GM12878 (cell line): ENCODE data around the gene POMT2. TPM values are rescaled to one million over a fixed set of nuclear protein-coding genes. Genes with fewer than 3 reads are reported as not detected.

Source experiments
- CHD1 ChIP-seq: IDR thresholded peaks from 2 replicates; pipeline ENCODE4 v1.6.1; 2012; ENCODE audit warnings: low read depth, low read length, improper control_type of control experiment
- CHD4 ChIP-seq: fragments of 200-600 bp; sonication (generic); IDR thresholded peaks from 2 replicates; pipeline ENCODE4 v1.6.1; 2016; ENCODE audit warnings: mild to moderate bottlenecking
- DPF2 ChIP-seq: fragments of 450-650 bp; IDR thresholded peaks from 2 replicates; pipeline ENCODE4 v1.6.1; 2017; ENCODE audit warnings: mild to moderate bottlenecking
- EED ChIP-seq: sonication (generic); IDR thresholded peaks from 2 replicates; pipeline ENCODE4 v1.6.1; 2016; ENCODE audit warnings: antibody characterized with exemption, low read depth
- KAT2A ChIP-seq: conservative IDR thresholded peaks from 2 replicates; pipeline ENCODE4 v1.6.1; 2011; ENCODE audit warnings: low read depth, low read length; ENCODE audit not compliant: control insufficient read depth
- MTA3 ChIP-seq: IDR thresholded peaks from 2 replicates; pipeline ENCODE4 v1.6.1; 2012; ENCODE audit warnings: low read length, inconsistent platforms, borderline replicate concordance
- MYB ChIP-seq: fragments of 150-350 bp; IDR thresholded peaks from 2 replicates; pipeline ENCODE4 v1.6.1; 2014; ENCODE audit warnings: mild to moderate bottlenecking, low read depth, low read length, borderline replicate concordance
- NBN ChIP-seq: fragments of 450-650 bp; IDR thresholded peaks from 2 replicates; pipeline ENCODE4 v1.6.1; 2016
- POLR2AphosphoS2 ChIP-seq: IDR thresholded peaks from 2 replicates; pipeline ENCODE4 v1.6.1; 2011; ENCODE audit warnings: low read depth, mild to moderate bottlenecking, low read length, improper control_type of control experiment, moderate library complexity
- RELA ChIP-seq: fragments of 450-650 bp; IDR thresholded peaks from 2 replicates; pipeline ENCODE4 v1.8.0; 2014; ENCODE audit warnings: borderline replicate concordance; ENCODE audit not compliant: partially characterized antibody
- SMARCA5 ChIP-seq: fragments of 450-650 bp; IDR thresholded peaks from 2 replicates; pipeline ENCODE4 v1.6.1; 2017; ENCODE audit warnings: mild to moderate bottlenecking
- SP1 ChIP-seq: IDR thresholded peaks from one replicate; pipeline ENCODE4 v1.6.1; 2011; ENCODE audit warnings: low read depth, low read length
- SREBF1 ChIP-seq: IDR thresholded peaks from 2 replicates; pipeline ENCODE4 v1.6.1; 2012; ENCODE audit warnings: mild to moderate bottlenecking, low read length
- SRF ChIP-seq, 2 experiments: IDR thresholded peaks; 2 replicates each; pipeline ENCODE4 v1.6.1; 2011; ENCODE audit warnings: low read depth in 2 of 2, low read length in 2 of 2, mild to moderate bottlenecking in 1 of 2, moderate library complexity in 1 of 2
- STAT1 ChIP-seq: fragments of 450-650 bp; conservative IDR thresholded peaks from 2 replicates; pipeline ENCODE4 v1.6.1; 2014; ENCODE audit warnings: antibody characterized with exemption, mild to moderate bottlenecking
- STAT3 ChIP-seq: IDR thresholded peaks from 2 replicates; pipeline ENCODE4 v1.6.1; 2011; ENCODE audit warnings: low read depth, low read length, improper control_type of control experiment
- polyA plus RNA-seq, 11 experiments: library from polyadenylated mRNA; depleted of rRNA in 4 of 11; unstranded in 6 of 11; stranded (reverse) in 5 of 11; fragments of >200 nt; fragmentation: Nextera tagmentation in 4 of 11; fragmentation: Illumina TruSeq in 1 of 11; extraction: Ambion mirVana in 4 of 11; extraction: Trizol in 1 of 11; gene quantifications; 1 replicate in 1 of 11; 2 replicates in 10 of 11; pipeline versions ENCODE4 v1.2.1 to v1.2.3, GENCODE V29; 2011 to 2016; ENCODE audit warnings: inconsistent platforms in 2 of 11, missing spikeins in 2 of 11, low read depth in 1 of 11
- total RNA-seq, 4 experiments: library from RNA; depleted of rRNA in 3 of 4; stranded (reverse); fragments of >200 nt in 3 of 4; fragmentation: Illumina TruSeq in 1 of 4; extraction: Trizol in 1 of 4; gene quantifications; 2 replicates each; pipeline versions ENCODE4 v1.2.1 to v1.2.3, GENCODE V29; 2013 to 2021
- TF ChIP-seq, protein P1 (sequence below): IDR thresholded peaks from 2 replicates; pipeline ENCODE4 v1.6.1; 2011; ENCODE audit warnings: low read depth, mild to moderate bottlenecking, low read length, moderate library complexity, borderline replicate concordance; ENCODE audit errors: extremely low read depth
- TF ChIP-seq, protein P2 (sequence below): fragments of 450-650 bp; IDR thresholded peaks from 2 replicates; pipeline ENCODE4 v1.6.1; 2017; ENCODE audit warnings: low read depth, mild to moderate bottlenecking, moderate library complexity
- TF ChIP-seq, protein P3 (sequence below): IDR thresholded peaks from 2 replicates; pipeline ENCODE4 v1.6.1; 2012; ENCODE audit warnings: low read depth, low read length, improper control_type of control experiment
- TF ChIP-seq, protein P4 (sequence below): fragments of 450-650 bp; formaldehyde crosslinking; IDR thresholded peaks from 2 replicates; pipeline ENCODE4 v1.4.0; 2022; ENCODE audit warnings: mild to moderate bottlenecking, moderate library complexity
- TF ChIP-seq, protein P5 (sequence below): IDR thresholded peaks from 2 replicates; pipeline ENCODE4 v1.6.1; 2012; ENCODE audit warnings: low read depth, low read length, improper control_type of control experiment
- TF ChIP-seq, protein P6 (sequence below): fragments of 450-650 bp; IDR thresholded peaks from 2 replicates; pipeline ENCODE4 v1.6.1; 2018; ENCODE audit warnings: mild to moderate bottlenecking, low read depth, moderate library complexity; ENCODE audit not compliant: partially characterized antibody

POMT2 gene
- total and polyA plus RNA-seq, 10 of the 15 experiments (the other 5 are each of a cell fraction or from before 2014, with no cell fraction given) = 0.23 to 13.9 (median 6.5) TPM

DNA sequence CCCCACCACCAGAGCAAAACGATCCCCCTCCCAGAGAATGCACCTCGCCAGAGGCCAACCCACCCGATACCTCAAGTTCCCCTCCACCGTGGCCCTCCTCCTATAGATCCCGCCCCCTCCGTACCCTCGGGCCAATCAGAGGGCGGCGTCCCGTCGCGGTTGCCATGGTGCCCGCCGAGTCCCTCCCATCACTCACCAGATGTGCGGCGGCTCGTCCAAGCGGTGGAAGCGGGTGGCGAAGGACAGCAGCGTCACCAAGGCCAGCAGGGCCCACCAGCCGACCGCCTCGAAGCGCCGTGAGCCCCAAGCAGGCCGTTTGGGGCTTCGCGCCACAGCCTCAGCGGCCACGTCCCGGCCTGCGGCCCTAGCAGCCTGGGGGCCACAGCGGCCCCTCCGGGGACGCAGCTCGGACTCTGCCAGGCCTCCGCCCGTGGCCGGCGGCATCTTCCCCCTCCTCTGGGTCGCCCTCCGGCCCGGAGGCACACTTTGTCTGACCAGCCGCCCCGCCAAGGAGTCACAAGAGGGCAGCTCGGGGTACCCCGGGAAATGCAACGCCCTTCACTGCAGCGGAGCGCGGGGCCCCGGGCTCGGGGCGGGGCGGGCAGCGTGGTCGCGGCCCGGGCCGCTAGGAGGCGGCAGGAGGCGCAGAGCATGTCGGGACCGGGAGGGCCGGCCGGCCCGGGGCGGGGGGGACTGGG lies at the start of gene POMT2 (continued):
- TF ChIP-seq, protein P1, sequence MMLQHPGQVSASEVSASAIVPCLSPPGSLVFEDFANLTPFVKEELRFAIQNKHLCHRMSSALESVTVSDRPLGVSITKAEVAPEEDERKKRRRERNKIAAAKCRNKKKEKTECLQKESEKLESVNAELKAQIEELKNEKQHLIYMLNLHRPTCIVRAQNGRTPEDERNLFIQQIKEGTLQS = no peak
- TF ChIP-seq DPF2 (peak; percentile 71), SRF (IDR thresholded peaks at IDR 0.05; ENCODE audit: low read depth in 2 of 2, low read length in 2 of 2) (0 out of 4 replicates have a peak, but pooled peaks of 1 of the 2 experiments have one; percentile 11), RELA (no peak), STAT1 (no peak; the same call in 1 of the 2 replicates), STAT3 (no peak), MYB (no peak), SMARCA5 (no peak; the same call in none of the 2 replicates), CHD4 (no peak), EED (no peak), KAT2A (no peak), MTA3 (no peak), SP1 (peak; percentile 67), POLR2AphosphoS2 (no peak), SREBF1 (0 out of 2 replicates have a peak, but pooled peaks have one; percentile 16), CHD1 (no peak), NBN (no peak)
- TF ChIP-seq, protein P2, sequence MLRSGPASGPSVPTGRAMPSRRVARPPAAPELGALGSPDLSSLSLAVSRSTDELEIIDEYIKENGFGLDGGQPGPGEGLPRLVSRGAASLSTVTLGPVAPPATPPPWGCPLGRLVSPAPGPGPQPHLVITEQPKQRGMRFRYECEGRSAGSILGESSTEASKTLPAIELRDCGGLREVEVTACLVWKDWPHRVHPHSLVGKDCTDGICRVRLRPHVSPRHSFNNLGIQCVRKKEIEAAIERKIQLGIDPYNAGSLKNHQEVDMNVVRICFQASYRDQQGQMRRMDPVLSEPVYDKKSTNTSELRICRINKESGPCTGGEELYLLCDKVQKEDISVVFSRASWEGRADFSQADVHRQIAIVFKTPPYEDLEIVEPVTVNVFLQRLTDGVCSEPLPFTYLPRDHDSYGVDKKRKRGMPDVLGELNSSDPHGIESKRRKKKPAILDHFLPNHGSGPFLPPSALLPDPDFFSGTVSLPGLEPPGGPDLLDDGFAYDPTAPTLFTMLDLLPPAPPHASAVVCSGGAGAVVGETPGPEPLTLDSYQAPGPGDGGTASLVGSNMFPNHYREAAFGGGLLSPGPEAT = no peak
- TF ChIP-seq, protein P3, sequence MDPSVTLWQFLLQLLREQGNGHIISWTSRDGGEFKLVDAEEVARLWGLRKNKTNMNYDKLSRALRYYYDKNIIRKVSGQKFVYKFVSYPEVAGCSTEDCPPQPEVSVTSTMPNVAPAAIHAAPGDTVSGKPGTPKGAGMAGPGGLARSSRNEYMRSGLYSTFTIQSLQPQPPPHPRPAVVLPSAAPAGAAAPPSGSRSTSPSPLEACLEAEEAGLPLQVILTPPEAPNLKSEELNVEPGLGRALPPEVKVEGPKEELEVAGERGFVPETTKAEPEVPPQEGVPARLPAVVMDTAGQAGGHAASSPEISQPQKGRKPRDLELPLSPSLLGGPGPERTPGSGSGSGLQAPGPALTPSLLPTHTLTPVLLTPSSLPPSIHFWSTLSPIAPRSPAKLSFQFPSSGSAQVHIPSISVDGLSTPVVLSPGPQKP = no peak
- TF ChIP-seq, protein P4, sequence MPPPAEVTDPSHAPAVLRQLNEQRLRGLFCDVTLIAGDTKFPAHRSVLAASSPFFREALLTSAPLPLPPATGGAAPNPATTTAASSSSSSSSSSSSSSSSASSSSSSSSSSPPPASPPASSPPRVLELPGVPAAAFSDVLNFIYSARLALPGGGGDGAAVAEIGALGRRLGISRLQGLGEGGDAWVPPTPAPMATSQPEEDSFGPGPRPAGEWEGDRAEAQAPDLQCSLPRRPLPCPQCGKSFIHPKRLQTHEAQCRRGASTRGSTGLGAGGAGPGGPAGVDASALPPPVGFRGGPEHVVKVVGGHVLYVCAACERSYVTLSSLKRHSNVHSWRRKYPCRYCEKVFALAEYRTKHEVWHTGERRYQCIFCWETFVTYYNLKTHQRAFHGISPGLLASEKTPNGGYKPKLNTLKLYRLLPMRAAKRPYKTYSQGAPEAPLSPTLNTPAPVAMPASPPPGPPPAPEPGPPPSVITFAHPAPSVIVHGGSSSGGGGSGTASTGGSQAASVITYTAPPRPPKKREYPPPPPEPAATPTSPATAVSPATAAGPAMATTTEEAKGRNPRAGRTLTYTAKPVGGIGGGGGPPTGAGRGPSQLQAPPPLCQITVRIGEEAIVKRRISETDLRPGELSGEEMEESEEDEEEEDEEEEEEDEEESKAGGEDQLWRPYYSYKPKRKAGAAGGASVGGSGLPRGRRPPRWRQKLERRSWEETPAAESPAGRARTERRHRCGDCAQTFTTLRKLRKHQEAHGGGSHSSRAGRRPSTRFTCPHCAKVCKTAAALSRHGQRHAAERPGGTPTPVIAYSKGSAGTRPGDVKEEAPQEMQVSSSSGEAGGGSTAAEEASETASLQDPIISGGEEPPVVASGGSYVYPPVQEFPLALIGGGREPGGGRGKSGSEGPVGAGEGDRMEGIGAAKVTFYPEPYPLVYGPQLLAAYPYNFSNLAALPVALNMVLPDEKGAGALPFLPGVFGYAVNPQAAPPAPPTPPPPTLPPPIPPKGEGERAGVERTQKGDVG (CRISPR knock-in tag) = no peak
- TF ChIP-seq, protein P5, sequence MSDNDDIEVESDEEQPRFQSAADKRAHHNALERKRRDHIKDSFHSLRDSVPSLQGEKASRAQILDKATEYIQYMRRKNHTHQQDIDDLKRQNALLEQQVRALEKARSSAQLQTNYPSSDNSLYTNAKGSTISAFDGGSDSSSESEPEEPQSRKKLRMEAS = no peak
- TF ChIP-seq, protein P6, sequence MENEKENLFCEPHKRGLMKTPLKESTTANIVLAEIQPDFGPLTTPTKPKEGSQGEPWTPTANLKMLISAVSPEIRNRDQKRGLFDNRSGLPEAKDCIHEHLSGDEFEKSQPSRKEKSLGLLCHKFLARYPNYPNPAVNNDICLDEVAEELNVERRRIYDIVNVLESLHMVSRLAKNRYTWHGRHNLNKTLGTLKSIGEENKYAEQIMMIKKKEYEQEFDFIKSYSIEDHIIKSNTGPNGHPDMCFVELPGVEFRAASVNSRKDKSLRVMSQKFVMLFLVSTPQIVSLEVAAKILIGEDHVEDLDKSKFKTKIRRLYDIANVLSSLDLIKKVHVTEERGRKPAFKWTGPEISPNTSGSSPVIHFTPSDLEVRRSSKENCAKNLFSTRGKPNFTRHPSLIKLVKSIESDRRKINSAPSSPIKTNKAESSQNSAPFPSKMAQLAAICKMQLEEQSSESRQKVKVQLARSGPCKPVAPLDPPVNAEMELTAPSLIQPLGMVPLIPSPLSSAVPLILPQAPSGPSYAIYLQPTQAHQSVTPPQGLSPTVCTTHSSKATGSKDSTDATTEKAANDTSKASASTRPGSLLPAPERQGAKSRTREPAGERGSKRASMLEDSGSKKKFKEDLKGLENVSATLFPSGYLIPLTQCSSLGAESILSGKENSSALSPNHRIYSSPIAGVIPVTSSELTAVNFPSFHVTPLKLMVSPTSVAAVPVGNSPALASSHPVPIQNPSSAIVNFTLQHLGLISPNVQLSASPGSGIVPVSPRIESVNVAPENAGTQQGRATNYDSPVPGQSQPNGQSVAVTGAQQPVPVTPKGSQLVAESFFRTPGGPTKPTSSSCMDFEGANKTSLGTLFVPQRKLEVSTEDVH = no peak
